ENCODE results near the gene COX20. TPM values are rescaled to one million over a fixed set of nuclear protein-coding genes. Genes with fewer than 3 reads are reported as not detected.

The COX20 gene
- total RNA-seq, 1 donor from 2014 or later: 22.8 TPM

DNA sequence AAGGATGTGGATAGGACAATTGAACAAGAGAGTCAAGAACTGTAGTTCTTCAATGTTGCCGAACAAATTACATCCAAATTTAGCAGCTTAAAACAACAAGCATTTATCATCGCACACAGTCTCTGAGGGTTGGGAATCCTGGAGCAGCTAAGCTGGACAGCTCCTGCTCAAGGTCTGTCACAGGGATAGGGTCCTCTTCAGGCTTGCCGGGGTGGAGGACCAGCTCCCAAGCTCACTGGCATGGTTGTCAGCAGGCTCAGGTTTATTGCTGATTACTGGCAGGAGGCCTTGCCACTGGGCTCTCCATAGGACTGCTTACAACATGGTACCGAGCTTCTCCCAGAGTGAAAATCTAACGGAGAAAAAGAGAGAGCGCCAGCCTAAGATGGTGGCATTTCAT is 22.1 kb upstream of the COX20 start:
- Histone ChIP-seq H3K27ac (no peak overlapping the region), H3K4me1 (no peaks in the 10 kb centered on the region), H3K4me3 (no peak overlapping the region), H3K27me3 (ENCODE audit: low read depth) (no peaks in the 10 kb centered on the region), H3K36me3 (no peaks in the 10 kb centered on the region), H3K9me3 (no peaks in the 10 kb centered on the region)
- intact Hi-C loops (cut with DNase I): no loop called here
- DNase-seq (no peak), ATAC-seq (no peak)
- TF ChIP-seq, protein P1, sequence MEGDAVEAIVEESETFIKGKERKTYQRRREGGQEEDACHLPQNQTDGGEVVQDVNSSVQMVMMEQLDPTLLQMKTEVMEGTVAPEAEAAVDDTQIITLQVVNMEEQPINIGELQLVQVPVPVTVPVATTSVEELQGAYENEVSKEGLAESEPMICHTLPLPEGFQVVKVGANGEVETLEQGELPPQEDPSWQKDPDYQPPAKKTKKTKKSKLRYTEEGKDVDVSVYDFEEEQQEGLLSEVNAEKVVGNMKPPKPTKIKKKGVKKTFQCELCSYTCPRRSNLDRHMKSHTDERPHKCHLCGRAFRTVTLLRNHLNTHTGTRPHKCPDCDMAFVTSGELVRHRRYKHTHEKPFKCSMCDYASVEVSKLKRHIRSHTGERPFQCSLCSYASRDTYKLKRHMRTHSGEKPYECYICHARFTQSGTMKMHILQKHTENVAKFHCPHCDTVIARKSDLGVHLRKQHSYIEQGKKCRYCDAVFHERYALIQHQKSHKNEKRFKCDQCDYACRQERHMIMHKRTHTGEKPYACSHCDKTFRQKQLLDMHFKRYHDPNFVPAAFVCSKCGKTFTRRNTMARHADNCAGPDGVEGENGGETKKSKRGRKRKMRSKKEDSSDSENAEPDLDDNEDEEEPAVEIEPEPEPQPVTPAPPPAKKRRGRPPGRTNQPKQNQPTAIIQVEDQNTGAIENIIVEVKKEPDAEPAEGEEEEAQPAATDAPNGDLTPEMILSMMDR (IDR thresholded peaks at IDR 0.05): no peak

DNA sequence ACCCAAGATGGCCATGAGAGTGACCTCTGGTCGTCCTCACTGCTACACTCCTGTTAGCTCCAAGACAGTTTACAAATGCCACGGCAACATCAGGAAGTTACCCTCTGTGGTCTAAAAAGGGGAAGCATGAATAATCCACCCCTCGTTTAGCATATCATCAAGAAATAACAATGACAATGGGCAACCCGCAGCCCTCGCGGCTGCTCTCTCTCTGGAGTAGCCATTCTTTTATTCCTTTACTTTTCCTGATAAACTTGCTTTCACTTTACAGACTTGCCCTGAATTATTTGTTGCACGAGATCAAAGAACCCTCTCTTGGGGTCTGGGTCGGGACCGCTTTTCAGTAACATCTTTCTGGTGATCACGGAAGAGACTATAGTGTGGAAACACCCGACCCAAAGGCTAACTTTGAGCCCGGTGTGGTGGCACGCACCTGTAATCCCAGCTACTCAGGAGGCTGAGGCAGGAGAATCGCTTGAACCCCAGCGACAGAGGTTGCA is 19.8 kb upstream of the COX20 start:
- TF ChIP-seq, protein P1 (IDR thresholded peaks at IDR 0.05): no peak
- intact Hi-C loops (cut with DNase I): no loop called here
- ATAC-seq (peak; percentile 62 to 64), DNase-seq (peak; percentile 62)
- peak overlapping the region; percentile 73 for H3K27ac ChIP-seq
- H3K9me3 ChIP-seq: no peaks in the 10 kb centered on the region
- H3K27me3 ChIP-seq (ENCODE audit: low read depth): no peaks in the 10 kb centered on the region
- H3K36me3 ChIP-seq: no peaks in the 10 kb centered on the region
- H3K4me1 ChIP-seq: no peaks in the 10 kb centered on the region
- H3K4me3 ChIP-seq: peak overlapping the region; percentile 40

DNA sequence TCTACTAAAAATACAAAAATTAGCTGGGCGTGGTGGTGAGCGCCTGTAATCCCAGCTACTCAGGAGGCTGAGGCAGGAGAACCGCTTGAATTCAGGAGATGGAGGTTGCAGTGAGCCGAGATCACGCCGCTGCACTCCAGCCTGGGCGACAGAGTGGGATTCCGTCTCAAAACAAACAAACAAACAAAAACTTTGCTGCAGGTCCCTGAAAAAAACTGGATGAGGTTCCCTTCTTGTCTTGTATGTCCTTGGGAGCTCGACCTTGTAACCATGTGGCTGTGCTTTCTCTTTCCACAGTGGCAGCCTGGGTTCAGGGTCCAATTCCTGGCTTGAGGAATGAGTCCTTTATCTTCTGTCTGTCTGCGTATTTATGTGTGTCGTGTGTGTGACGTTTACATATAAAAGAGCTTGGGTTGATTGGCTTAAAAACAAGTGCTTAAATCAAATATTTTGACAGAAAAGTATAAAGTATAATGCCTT is 18.0 kb upstream of the COX20 start:
- no peaks in the 10 kb centered on the region for H3K27me3 ChIP-seq (ENCODE audit: low read depth)
- DNase-seq (no peak), ATAC-seq (no peak)
- no peak overlapping the region for H3K27ac ChIP-seq
- no peaks in the 10 kb centered on the region for H3K36me3 ChIP-seq
- H3K4me1 ChIP-seq: no peaks in the 10 kb centered on the region
- TF ChIP-seq, protein P1 (IDR thresholded peaks at IDR 0.05): no peak
- no peaks in the 10 kb centered on the region for H3K9me3 ChIP-seq
- no peak overlapping the region for H3K4me3 ChIP-seq
- intact Hi-C loops (cut with DNase I): no loop called here

DNA sequence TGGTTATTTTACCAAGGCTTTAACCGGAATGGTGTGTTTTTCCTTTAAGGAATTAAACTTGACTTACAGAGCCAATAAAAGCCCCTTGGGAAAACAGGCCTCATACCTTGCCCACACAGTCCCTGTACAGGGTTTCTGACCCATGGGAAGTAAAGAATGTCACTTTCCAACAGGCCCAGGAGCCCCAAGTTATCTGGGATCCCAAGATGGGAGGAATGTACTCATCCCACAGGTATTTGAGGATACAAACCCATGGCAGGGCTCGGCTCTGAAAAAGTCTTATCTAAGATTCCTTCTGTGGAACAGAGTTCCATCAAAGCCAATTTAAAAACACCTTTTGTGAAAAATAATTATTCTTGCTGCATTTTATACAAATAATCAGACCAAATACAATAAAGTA is 15.3 kb upstream of the COX20 start:
- TF ChIP-seq, protein P1 (IDR thresholded peaks at IDR 0.05): no peak
- no peaks in the 10 kb centered on the region for H3K4me1 ChIP-seq
- no peak overlapping the region for H3K4me3 ChIP-seq
- H3K27ac ChIP-seq: no peak overlapping the region
- intact Hi-C loops (cut with DNase I): no loop called here
- no peaks in the 10 kb centered on the region for H3K36me3 ChIP-seq
- DNase-seq: no peak
- H3K27me3 ChIP-seq (ENCODE audit: low read depth): no peaks in the 10 kb centered on the region
- no peak for ATAC-seq
- H3K9me3 ChIP-seq: no peaks in the 10 kb centered on the region

DNA sequence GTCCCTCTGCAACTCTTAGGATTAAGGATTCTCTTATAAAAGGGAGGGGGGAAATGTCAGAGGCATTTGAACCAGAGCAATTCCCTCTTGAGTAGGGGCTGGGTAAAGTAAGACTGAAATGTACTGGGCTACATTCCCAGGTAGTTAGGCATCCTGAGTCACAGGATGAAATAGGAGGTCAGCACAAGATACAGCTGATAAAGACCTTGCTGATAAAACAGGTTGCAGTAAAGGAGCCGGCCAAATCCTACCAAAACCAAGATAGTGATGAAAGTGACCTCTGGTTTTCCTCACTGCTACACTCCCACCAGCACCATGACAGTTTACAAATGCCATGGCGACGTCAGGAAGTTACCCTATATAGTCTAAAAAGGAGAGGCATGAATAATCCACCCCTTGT is 14.3 kb upstream of the COX20 start:
- Histone ChIP-seq H3K4me1 (no peaks in the 10 kb centered on the region), H3K27ac (no peak overlapping the region), H3K27me3 (ENCODE audit: low read depth) (no peaks in the 10 kb centered on the region), H3K36me3 (no peaks in the 10 kb centered on the region), H3K9me3 (no peaks in the 10 kb centered on the region), H3K4me3 (no peak overlapping the region)
- DNase-seq: no peak
- ATAC-seq: no peak
- TF ChIP-seq, protein P1 (IDR thresholded peaks at IDR 0.05): no peak
- intact Hi-C loops (cut with DNase I): no loop called here
